Cortex of kidney (tissue), 1 donor: ENCODE measurements around the gene TIGD1.

Experiments
- DNase-seq: peaks from one replicate; lab custom pipeline; 2025; lab: John Stamatoyannopoulos, UW

TIGD1 gene

GRCh38 chr2:232523682-232524597, 26.4 kb downstream of the TIGD1 start:
- DNase-seq: no peak

GRCh38 chr2:232523402-232523681, 27.0 kb downstream of the TIGD1 start:
- no peak for DNase-seq

GRCh38 chr2:232522623-232523401, 27.5 kb downstream of the TIGD1 start:
- no peak for DNase-seq

DNA sequence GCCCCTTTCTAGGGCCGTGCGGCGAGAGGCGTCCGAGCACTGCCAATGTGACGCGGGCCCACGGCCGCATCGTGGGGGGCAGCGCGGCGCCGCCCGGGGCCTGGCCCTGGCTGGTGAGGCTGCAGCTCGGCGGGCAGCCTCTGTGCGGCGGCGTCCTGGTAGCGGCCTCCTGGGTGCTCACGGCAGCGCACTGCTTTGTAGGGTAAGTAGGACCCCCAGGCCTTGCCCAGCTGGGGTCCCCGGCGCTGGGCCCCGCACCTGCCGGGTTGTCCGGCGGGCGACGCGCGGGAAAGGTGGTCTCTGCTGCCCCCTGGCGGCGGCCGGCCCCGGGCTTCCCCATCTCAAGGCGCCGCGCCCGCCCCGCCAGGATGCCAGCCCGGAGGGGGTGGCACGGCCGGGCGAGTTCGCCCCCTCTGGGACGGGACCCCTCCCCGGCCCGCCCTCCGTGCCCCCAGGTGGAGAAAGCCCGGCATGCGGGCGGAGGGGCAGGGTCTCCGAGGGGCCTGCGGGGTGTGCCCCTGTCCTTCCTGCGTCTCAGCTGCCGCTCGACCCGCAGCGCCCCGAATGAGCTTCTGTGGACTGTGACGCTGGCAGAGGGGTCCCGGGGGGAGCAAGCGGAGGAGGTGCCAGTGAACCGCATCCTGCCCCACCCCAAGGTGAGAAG, 28.3 kb downstream of the TIGD1 start:
- no peak for DNase-seq

DNA sequence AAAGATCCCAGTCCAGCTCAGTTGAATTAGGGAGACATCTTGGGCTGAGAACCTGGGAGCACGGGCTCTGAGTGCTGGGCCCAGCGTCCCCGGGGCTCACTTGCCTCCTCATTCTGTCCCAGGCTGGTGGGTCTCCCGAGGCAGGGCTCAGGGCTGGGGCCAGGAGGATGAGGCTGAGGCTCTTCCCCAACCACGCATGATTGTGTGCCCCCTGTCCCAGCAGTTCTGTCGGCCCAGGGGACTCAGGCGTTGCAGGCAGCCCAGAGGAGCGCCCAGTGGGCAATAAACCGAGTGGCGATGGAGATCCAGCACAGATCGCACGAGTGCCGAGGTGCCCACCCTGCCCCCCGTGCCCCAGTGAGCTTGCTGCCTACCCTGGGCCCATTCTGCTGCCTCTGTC, 29.3 kb downstream of the TIGD1 start:
- DNase-seq: no peak

DNA sequence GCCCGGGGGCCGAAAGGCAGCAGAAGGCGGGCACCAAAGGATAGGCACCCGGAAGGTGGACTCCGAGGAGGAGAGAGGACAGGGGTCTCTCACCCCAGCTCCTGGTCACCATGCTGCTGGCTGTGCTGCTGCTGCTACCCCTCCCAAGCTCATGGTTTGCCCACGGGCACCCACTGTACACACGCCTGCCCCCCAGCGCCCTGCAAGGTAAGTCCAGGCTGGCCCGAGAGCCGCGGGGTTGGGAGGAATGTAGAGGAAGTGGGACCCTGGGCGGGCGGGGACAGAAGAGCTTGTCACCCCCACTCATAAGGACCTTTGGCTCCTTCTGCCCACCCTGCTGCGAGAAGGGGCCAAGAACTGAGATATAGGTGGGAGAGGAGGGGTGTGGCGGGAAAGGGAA, 29.9 kb downstream of the TIGD1 start:
- DNase-seq: no peak

DNA sequence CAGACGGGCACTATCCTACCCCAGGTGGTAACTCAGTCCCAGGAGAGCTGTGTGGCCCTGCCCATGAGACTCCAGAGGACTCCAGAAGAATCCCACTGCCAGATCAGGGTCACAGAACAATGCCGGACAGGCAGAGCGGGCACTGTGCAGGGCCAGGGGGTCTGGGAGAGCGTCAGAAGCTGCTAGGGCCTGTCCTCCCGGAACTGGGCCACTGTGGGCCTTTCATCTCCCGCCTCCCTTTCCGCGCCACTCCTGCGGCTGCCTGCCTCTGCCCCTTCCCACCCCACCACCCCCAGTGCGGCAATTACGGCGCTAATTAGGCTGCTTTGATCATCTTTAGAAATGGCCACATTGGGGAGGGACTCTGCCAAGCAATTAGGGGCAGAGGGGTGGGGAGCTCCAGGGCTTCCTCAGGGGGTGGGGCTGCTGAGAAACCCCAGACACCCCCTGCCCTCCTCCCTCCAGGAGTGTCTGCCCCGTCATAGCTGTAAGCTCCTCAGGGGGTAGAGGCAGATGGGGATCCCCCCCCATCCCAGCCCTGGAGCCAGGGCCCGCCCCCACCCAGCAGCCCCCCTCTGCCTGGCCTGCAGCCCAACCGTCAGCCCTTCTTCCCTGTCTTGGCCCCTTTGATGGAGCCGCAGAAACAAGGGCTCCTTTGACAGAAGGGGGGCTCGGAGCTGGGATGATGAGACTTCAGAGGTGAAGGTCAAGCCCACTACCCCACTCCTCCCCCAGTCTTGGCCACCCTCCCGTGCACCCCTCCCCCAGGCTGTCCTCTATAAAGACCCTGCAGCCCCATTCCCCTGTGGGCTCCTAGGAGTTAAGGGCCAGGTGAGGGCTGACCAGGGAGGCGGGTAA, 30.5 kb downstream of the TIGD1 start, which contains the start of gene PRSS56:
Gene PRSS56, plus strand, starts transcription at position 808 of the 858 bp plus-strand sequence. CDS start 211 bp downstream, outside the sequence.
- DNase-seq: no peak

DNA sequence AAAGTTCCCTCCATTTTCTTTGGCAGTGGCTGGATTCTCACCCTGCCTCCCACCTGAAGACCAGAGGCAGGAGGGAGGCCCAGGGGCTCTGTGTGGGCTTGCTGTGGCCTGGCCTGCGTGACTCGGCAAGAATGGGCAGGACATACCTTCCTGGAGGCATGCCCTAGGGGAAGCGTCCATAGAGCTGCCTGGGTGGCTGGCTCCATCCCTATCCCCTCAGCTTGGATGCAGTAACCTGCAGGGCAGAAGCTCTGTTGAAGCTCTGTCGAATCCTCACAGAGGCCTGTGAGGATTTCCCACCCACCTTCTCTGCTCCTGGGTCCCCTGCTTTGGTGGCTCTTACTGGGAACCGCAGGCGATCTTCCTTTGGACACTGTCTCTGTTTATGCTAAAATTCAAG, 31.5 kb downstream of the TIGD1 start:
- no peak for DNase-seq

DNA sequence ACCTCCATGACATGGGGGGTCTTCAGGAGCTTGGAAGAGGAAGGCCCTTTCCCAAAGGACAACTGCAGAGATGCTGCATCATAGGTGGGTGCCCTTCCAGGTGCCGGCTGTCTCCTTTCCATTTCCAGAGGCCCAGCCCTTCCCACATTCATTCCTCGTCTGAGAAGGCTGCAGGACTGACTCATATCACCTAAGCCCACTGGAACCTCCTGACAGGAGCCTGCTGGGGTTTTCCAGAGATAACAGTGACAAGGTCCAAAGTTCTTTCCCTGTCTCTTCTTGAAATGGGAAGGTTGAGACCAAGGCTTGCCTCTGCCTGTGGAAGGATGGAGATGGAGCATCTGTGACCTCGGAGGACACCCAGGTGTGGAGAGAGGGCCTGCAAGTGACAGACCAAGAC, 33.8 kb downstream of the TIGD1 start:
- no peak for DNase-seq

GRCh38 chr2:232515639-232516038, 34.7 kb downstream of the TIGD1 start:
- no peak for DNase-seq

- DNase-seq: no peak
Measured at GRCh38 chr2:232513353-232513752, 37.0 kb downstream of the TIGD1 start.

- no peak for DNase-seq
Measured at GRCh38 chr2:232512602-232513001, 37.8 kb downstream of the TIGD1 start.

- DNase-seq: no peak
Measured at GRCh38 chr2:232511336-232511890, 38.9 kb downstream of the TIGD1 start.

DNA sequence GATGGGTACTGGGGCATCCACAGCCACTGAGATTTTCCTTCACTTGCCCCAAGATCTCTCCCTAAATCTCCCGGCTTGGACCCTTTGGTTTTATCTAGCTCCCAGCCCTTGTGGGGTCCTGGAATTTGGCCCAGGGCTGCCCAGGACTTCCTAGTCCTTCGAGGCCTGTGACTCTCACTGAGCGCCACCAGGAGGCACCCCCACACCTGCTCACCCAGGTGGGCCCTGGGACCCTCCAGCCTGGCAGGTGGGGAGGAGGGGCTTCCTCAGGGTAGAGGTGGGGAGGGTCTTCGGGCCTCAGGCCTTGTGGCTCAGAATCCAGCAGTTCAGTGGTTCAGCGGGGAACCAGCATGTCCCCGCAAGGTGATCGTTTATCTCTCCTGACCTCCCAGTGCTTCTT, 42.1 kb downstream of the TIGD1 start:
- DNase-seq: no peak

GRCh38 chr2:232506709-232507108, 43.6 kb downstream of the TIGD1 start:
- DNase-seq: no peak

- DNase-seq: no peak
Measured at GRCh38 chr2:232505856-232506255, 44.5 kb downstream of the TIGD1 start.

- DNase-seq: no peak
Measured at GRCh38 chr2:232504438-232504837, 45.9 kb downstream of the TIGD1 start.

- no peak for DNase-seq
Measured at GRCh38 chr2:232503809-232504323, 46.5 kb downstream of the TIGD1 start.

GRCh38 chr2:232502911-232503808, 47.2 kb downstream of the TIGD1 start:
- DNase-seq: no peak

- no peak for DNase-seq
Measured at GRCh38 chr2:232502511-232502910, 47.8 kb downstream of the TIGD1 start.
